ENCODE results near the gene ENOPH1. TPM values are rescaled to one million over a fixed set of nuclear protein-coding genes. Genes with fewer than 3 reads are reported as not detected.
"Not testable (repeated sequence)": the region's sequence is repeated elsewhere in the genome, so short reads cannot be mapped to it uniquely, and the experiment has no call there.

Gene ENOPH1
- total RNA-seq, result 22.9 TPM

- Histone ChIP-seq H3K4me3 (ENCODE audit: low read length) (peak within 1 kb of the TSS; percentile 72), H3K27me3 (ENCODE audit: insufficient read depth, low read length) (no peaks in the 10 kb centered on the region), H3K4me1 (ENCODE audit: insufficient read depth, low read length) (peaks cover 44% of the 10 kb centered on the region), H3K9me3 (ENCODE audit: low read depth, low read length) (no peaks in the 10 kb centered on the region)
Measured at GRCh38 chr4:82430193-82430963, at the start of gene ENOPH1, which contains the start of gene HNRNPDL. Gene ENOPH1, plus strand, starts transcription at chr4:82430590. Its CDS starts 240 bp downstream, at chr4:82430830. Gene HNRNPDL, minus strand, starts transcription at chr4:82430462. Its CDS starts 772 bp downstream, at chr4:82429690.

DNA sequence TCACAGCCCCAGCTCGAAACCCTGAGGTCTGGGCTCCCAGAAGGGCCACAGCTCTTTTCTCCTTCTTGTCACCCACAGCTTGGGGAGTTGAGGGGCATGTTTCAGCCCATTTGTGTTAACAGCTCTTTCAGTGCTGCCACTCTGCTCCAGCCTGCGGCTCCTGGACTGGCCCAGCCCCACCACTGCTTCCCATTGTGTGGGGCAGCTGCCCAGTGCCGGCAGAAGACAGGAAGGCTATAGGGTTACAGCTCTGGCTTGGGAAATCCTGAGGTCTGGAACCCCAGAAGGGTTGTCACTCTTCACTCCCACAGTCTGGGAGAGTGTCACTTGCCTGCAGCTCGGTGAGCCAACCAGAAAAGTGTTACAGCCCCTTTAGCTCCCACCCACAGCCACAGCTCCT, 49.6 kb upstream of the ENOPH1 start:
- Histone ChIP-seq H3K4me3 (ENCODE audit: low read length) (no peak overlapping the region), H3K4me1 (ENCODE audit: insufficient read depth, low read length) (peaks cover 7% of the 10 kb centered on the region), H3K9me3 (ENCODE audit: low read depth, low read length) (no peaks in the 10 kb centered on the region)

DNA sequence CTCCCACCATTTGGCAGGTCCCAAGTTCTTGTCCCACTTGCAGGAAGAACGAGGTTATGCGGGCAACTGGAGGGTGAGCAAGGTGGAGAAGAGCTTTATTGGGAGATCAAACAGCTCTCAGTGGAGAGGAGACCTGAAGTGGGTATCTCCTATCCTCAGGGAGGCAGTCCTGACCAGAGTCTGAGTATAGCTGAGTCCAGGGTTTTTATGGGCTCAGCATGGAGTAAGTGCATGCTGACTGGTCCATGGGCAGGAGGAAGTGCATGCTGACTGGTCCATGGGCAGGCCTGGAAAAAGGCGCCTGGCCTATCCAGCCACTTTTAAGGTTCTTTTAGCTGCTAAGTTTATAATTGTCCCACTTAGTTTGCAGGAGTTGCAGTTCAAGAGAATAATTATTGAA, 49.2 kb upstream of the ENOPH1 start:
- Histone ChIP-seq H3K9me3 (ENCODE audit: low read depth, low read length) (no peaks in the 10 kb centered on the region), H3K27me3 (ENCODE audit: insufficient read depth, low read length) (peaks cover 2% of the 10 kb centered on the region), H3K4me3 (ENCODE audit: low read length) (no peak overlapping the region), H3K4me1 (ENCODE audit: insufficient read depth, low read length) (peaks cover 3% of the 10 kb centered on the region)

More for the DNA sequence above, 49.6 kb upstream of the ENOPH1 start:
- no peaks in the 10 kb centered on the region for H3K27me3 ChIP-seq (ENCODE audit: insufficient read depth, low read length)

DNA sequence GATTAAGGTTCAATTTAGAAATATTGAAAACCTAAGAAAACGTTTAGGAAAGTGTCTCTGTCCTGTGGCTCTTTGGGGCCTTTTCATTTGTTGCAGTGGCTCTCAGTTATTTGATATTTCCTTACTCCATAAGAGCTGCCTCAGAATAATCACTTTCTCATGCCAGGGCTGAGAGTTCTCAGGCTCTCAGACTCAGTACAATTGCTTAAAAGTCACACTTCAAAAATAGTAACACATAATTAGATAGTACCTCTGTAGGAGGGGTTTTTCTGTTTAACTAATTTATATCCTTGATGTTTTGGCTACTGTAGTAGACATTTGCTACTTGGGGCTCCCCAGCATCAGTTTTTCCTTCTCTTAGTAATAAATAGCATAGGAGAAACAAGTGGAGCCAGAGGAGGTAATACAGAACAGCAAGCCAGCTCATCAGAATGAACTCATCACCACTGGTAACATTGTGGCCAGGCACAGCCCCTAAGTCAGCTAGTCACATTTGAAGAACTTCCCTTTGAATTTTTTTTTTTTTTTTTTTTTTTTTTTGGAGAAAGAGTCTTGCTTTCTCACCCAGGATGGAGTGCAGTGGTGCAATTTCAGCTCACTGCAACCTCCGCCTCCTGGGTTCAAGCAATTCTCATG, 48.6 kb upstream of the ENOPH1 start:
- no peak overlapping the region for H3K4me3 ChIP-seq (ENCODE audit: low read length)
- no peaks in the 10 kb centered on the region for H3K4me1 ChIP-seq (ENCODE audit: insufficient read depth, low read length)
- peaks cover 2% of the 10 kb centered on the region for H3K27me3 ChIP-seq (ENCODE audit: insufficient read depth, low read length)
- H3K9me3 ChIP-seq (ENCODE audit: low read depth, low read length), result no peaks in the 10 kb centered on the region

DNA sequence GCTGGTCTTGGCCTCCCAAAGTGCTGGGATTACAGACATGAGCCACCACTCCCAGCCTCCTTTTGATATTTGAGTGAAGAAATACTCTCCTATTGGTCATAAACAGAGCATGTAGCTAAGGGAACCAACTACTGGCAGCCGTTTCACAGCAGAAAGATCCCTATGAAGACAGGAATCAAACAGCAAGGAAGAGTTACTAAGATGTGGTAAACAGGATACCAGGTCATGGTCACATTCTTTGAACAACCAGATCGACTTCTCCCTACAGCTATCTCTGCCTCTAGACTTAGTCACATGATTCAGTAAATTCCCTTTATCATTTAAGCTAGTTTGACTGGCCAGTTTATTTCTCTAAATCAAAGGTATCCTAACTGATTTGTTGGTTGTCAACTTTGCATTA, 47.6 kb upstream of the ENOPH1 start:
- no peak overlapping the region for H3K4me3 ChIP-seq (ENCODE audit: low read length)
- peaks cover 2% of the 10 kb centered on the region for H3K27me3 ChIP-seq (ENCODE audit: insufficient read depth, low read length)
- H3K4me1 ChIP-seq (ENCODE audit: insufficient read depth, low read length), result no peaks in the 10 kb centered on the region
- H3K9me3 ChIP-seq (ENCODE audit: low read depth, low read length), result no peaks in the 10 kb centered on the region

DNA sequence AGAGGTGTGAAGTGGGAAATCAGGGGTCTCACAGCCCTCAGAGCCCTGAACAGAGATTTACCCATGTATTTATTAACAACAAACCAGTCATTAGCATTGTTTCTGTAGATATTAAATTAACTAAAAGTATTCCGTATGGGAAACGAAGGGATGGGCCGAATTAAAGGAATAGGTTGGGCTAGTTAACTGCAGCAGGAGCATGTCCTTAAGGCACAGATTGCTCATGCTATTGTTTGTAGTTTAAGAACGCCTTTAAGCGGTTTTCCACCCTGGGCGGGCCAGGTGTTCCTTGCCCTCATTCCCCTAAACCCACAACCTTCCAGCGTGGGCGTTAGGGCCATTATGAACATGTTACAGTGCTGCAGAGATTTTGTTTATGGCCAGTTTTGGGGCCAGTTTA, 44.1 kb upstream of the ENOPH1 start:
- not testable (repeated sequence) for H3K4me1 ChIP-seq (ENCODE audit: insufficient read depth, low read length); H3K27me3 ChIP-seq (ENCODE audit: insufficient read depth, low read length); H3K4me3 ChIP-seq (ENCODE audit: low read length); H3K9me3 ChIP-seq (ENCODE audit: low read depth, low read length)

- H3K4me1 ChIP-seq (ENCODE audit: insufficient read depth, low read length), result no peaks in the 10 kb centered on the region
- no peak overlapping the region for H3K4me3 ChIP-seq (ENCODE audit: low read length)
- no peaks in the 10 kb centered on the region for H3K9me3 ChIP-seq (ENCODE audit: low read depth, low read length)
- H3K27me3 ChIP-seq (ENCODE audit: insufficient read depth, low read length), result peaks cover 2% of the 10 kb centered on the region
Measured at GRCh38 chr4:82388405-82388804, 42.0 kb upstream of the ENOPH1 start.

DNA sequence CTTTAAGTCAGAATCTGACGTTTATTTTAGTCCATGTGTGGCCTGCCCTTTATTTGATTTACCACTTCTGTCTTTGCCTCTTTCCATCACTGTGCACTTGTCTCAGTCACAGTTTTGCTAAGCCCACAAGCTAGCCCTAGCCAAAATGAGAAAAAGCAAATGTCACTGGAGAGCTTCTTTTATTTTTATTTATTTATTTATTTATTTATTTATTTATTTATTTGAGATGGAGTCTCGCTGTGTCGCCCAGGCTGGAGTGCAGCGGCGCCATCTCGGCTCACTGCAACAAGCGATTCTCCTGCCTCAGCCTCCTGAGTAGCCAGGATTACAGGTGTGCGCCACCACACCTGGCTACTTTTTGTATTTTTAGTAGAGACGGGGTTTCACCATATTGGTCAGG, 40.3 kb upstream of the ENOPH1 start:
- H3K4me3 ChIP-seq (ENCODE audit: low read length); H3K4me1 ChIP-seq (ENCODE audit: insufficient read depth, low read length); H3K27me3 ChIP-seq (ENCODE audit: insufficient read depth, low read length); H3K9me3 ChIP-seq (ENCODE audit: low read depth, low read length): not testable (repeated sequence)

DNA sequence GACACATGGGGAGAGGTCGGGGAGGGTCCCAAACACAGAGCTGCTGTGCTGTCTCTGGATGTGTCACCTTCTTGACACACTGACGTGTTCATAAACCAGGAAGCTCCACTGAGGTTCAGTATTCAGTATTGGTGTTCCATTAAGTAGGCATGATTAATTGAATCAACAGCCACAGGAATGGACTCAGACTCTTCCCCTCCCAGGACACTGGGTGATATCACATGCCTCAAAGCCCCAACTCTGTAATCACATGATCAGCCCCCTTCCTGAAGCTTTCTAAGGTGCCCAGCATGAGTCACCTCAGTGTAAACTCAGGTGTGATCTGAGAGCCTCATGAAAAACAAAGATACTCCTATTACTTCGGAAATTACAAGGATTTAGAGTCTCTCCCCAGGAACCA, 35.5 kb upstream of the ENOPH1 start:
- no peaks in the 10 kb centered on the region for H3K4me1 ChIP-seq (ENCODE audit: insufficient read depth, low read length)

DNA sequence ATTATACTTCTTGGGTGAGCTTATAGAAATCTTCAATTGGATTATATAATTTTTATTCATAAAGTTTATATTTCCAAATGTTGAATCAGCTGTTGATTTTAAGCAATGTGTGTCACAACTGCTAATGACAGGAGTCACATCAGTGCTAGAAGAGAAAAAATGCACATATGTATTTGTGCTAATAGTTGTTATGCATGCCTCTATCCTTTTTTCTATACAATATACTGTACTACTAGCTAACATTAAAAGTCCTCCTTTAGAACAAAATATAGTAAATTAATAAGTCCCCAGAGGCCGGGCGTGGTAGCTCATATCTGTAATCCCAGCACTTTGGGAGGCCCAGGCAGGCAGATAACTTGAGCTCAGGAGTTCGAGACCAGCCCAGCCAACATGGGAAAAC, 32.9 kb upstream of the ENOPH1 start:
- no peaks in the 10 kb centered on the region for H3K9me3 ChIP-seq (ENCODE audit: low read depth, low read length)
- no peaks in the 10 kb centered on the region for H3K4me1 ChIP-seq (ENCODE audit: insufficient read depth, low read length)
- H3K4me3 ChIP-seq (ENCODE audit: low read length), result no peak overlapping the region

More for the DNA sequence above, 35.5 kb upstream of the ENOPH1 start:
- H3K4me3 ChIP-seq (ENCODE audit: low read length), result no peak overlapping the region
- no peaks in the 10 kb centered on the region for H3K9me3 ChIP-seq (ENCODE audit: low read depth, low read length)
- H3K27me3 ChIP-seq (ENCODE audit: insufficient read depth, low read length), result no peaks in the 10 kb centered on the region

GRCh38 chr4:82398263-82398662, 32.1 kb upstream of the ENOPH1 start:
- Histone ChIP-seq H3K4me3 (ENCODE audit: low read length) (no peak overlapping the region), H3K4me1 (ENCODE audit: insufficient read depth, low read length) (no peaks in the 10 kb centered on the region), H3K9me3 (ENCODE audit: low read depth, low read length) (no peaks in the 10 kb centered on the region), H3K27me3 (ENCODE audit: insufficient read depth, low read length) (no peaks in the 10 kb centered on the region)

More for the DNA sequence above, 32.9 kb upstream of the ENOPH1 start:
- H3K27me3 ChIP-seq (ENCODE audit: insufficient read depth, low read length), result no peaks in the 10 kb centered on the region

DNA sequence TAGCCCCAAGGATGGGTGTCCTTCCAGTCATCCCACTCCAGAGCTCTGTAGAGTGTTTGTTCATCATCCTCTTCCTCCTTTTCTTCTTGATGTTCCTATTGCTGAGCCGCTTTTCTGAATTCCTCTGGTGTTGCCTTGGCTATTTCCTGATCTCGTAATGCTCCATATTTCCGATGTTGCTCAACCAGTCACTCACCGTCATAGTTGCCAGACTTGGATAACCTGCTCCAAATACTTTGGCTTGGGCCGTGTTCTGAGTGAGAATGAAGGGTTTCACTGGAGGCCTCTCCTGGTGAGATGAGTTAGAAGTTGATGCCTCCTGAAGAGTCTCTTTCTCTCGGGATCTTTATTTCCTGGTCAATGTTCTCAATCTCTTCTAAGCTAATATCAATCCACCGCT, 28.8 kb upstream of the ENOPH1 start:
- Histone ChIP-seq H3K4me1 (ENCODE audit: insufficient read depth, low read length) (no peaks in the 10 kb centered on the region), H3K4me3 (ENCODE audit: low read length) (no peak overlapping the region), H3K27me3 (ENCODE audit: insufficient read depth, low read length) (no peaks in the 10 kb centered on the region), H3K9me3 (ENCODE audit: low read depth, low read length) (no peaks in the 10 kb centered on the region)

- no peaks in the 10 kb centered on the region for H3K4me1 ChIP-seq (ENCODE audit: insufficient read depth, low read length)
- H3K9me3 ChIP-seq (ENCODE audit: low read depth, low read length), result no peaks in the 10 kb centered on the region
- H3K27me3 ChIP-seq (ENCODE audit: insufficient read depth, low read length), result no peaks in the 10 kb centered on the region
- H3K4me3 ChIP-seq (ENCODE audit: low read length), result no peak overlapping the region
Measured at GRCh38 chr4:82402196-82402775, 28.1 kb upstream of the ENOPH1 start.

GRCh38 chr4:82403725-82404124, 26.7 kb upstream of the ENOPH1 start:
- Histone ChIP-seq H3K9me3 (ENCODE audit: low read depth, low read length) (no peaks in the 10 kb centered on the region), H3K27me3 (ENCODE audit: insufficient read depth, low read length) (no peaks in the 10 kb centered on the region), H3K4me1 (ENCODE audit: insufficient read depth, low read length) (no peaks in the 10 kb centered on the region), H3K4me3 (ENCODE audit: low read length) (no peak overlapping the region)

DNA sequence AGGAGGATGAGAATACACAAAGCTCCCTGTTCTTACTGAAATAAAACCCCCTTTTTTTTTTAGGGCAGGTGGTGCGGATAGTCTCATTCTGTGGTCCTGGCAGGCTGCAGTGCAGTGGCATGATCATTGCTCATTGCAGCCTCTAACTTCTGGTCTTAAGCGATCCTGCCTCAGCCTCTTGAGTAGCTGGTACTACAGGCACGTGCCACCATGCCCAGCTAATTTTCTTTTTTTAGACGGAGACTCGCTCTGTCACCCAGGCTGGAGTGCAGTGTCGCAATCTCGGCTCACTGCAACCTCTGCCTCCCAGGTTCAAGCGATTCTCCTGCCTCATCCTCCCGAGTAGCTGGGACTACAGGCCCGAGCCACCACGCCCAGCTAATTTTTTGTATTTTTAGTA, 15.3 kb upstream of the ENOPH1 start:
- not testable (repeated sequence) for H3K4me1 ChIP-seq (ENCODE audit: insufficient read depth, low read length); H3K9me3 ChIP-seq (ENCODE audit: low read depth, low read length); H3K4me3 ChIP-seq (ENCODE audit: low read length); H3K27me3 ChIP-seq (ENCODE audit: insufficient read depth, low read length)
